Kidney glomerular epithelial cell (primary cell): ENCODE data around the gene ALG1.
"Not testable (repeated sequence)": the region's sequence is repeated elsewhere in the genome, so short reads cannot be mapped to it uniquely, and the experiment has no call there.

ENCODE experiments used
- DNase-seq: peaks from one replicate; lab custom pipeline; 2025; lab: John Stamatoyannopoulos, UW

The ALG1 gene

DNA sequence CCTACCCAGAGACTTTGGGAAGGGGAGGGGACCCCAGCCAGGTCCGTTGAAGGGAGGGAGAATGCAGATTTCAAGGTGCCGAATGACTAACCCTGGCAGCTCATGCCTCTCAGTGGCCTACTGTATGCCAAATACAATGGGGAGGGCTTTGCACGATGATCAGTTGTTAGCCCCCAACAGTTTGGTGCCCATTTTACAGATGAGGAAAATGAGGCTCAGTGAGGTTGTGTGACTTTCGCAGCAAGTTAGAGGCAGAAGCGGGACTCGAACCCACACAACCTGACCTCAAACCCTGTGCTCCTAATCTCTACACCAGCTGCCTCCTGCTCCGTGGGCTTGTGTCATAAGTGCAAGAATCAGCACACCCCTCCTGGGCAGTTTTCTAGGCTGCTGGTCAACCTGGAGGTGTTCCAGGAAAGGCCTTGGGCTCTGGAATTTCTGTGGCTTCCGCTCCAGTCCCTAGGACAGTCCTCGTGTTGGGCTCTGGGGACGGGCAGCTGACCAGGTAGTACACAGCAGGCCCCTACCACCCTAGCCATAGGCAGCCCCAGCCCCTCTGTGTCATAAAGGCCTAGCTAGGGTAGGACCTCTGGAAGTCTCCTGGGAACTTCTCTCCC, 26.0 kb upstream of the ALG1 start:
- DNase-seq: no peak

DNA sequence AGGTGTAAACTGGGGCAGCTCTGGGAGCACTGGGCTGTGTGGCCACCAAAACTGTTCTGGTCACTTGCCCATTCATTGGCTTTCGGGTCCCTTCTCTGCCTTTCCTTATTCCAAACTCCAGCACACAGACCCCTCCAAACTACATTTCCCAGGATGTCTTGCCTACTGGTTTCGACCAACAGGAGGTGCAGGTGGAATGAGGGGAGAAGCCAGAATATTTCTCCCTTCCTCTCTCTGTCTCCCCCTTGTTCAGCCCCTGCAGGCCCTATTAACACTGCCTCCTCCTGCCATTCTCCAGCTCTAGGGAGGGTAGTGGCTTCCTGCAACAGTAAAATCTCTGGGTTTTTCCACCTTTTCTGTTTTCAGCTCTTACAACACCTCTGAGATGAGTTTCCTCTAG, 24.7 kb upstream of the ALG1 start:
- DNase-seq: no peak

DNA sequence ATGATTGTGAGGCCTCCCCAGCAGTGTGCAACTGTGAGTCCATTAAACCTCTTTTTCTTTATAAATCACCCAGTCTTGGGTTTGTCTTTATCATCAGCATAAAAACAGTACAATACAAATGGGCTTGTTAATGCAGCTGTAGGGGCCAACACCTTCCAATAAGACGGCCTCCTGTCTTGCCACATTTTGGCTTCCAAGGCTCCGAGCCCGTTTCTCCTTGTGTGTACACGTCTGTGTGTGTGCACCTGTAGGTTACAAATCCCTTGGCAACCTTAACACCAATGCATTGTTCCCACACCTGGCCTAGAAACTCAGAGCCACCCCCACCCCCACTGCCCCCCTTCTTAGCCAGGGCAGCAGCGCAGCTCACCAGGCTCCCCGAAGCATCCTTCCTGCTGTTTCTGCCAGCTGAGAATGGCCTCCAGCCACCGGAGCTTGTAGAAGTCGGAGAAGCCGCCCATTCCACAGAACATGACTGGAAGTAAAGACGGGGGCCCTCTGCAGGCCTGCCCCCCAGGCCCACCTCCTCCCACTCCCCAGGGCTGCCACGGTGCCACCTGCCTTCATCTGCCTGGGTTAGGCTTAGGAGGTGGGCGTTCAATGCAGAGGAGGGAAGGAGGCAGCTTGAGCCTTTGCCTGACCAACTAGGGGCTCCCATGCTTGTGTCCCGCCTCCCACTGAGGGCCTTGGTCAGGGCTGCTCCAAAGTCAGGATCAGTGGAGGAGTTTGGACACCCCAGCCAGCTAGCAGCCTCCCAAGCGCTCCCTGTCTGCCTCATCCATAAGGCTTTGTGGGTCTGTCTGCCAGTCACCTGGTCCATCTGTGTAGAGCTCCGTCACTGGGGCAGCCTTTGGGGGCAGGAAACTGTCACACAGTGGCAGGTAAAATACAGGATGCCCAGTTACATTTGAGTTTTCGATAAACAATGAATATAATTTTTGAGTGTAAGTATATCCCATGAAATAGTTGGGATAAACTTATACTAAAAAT, 16.5 kb upstream of the ALG1 start:
- DNase-seq: no peak

DNA sequence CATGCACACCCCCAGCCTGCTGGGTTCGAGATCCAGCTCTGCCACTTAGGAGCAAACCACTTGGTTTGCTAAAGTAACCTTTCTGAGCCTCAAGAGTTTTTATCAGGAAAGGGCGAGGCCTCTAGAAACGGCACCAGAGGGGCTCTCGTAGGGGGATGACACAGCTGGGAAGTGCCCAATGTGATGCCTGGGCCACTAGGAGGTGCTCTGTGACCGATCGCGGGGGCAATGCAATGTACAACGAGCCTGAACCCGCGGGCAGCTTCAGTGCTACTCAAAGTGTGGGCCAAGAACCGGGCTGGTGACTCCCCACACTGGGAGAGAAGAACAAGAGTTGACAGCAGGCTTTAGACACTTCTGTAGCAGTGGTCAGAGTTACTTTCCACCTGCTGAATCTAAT, 15.3 kb upstream of the ALG1 start:
- DNase-seq: no peak

DNA sequence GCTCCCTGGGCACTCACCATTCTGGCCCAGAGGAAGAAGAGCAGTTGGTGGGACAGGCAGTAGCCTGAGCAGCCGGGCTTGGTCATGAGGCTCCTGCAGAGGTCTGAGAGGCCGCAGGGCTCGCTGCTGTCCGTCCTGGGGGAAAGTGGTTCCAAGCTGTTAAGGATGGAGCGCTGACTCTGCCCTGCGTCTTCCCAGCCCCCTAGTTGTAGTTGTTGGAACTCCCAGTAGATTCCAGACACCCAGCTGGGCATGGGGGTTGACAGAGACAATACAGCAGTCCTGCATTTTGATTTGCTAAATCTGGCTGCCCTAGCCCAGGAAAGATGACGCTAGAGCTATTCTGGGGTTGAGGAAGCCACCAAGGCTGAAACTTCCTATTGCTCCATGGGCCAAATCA, 13.2 kb upstream of the ALG1 start:
- no peak for DNase-seq

DNA sequence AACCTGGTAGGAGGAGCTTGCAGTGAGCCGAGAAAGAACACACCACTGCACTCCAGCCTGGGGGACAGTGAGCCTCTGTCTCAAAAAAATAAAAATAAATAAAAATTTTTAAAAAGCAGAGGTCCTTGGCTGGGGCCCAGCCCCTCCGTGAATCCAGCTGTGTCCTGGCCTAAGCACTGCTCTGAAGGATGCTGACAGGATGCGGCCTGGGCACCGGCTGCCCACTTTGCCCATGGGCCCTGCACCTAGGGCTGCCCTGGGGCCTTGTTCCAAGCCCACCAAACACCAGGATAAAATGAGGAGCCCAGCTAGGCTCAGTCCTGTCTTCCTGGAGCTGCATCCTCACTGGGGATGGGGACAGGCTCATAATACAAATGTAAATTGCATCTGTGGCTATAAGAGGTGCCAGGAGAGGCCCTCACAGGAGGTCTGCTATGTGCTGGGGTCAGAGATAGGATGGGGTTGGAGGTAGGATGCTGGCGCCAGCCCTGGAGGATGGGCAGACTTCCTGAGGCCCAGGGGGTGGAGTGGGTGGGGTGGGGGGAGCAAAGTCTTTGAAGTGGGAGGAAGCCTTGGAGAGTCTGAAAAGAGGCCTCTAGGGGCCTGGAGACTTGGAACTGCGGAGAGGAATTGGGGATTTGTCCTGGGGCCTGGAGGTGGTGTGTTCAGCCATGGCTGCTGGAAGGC, 12.1 kb upstream of the ALG1 start:
- DNase-seq: no peak

DNA sequence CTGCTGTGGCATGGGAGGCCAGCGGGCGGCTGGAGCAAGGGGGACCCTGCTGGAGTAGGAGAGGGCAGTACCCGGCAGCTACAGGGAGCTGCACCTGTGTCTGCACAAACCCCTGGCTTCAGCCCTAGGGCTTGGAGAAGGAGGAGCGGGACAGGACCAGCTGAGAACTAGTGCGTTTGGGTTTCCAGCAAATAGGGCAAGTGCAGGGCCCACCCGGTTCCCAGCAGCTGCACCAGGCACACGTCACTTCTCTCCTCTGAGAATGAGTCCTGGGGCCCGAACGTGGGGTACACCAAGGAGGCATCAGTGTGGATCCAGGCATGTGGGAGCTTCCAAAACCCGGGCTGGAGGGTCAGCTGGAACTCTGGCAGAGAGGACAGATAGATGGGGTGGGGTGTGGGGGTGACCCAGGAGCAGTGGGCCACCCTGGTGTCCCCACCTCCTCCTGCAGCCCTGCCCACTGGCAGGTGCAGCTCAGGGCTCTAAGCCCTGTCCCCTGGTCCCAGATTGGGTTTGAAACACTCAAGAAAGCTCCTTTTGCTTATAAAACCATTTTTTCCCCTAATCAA, 11.5 kb upstream of the ALG1 start:
- DNase-seq: no peak

DNA sequence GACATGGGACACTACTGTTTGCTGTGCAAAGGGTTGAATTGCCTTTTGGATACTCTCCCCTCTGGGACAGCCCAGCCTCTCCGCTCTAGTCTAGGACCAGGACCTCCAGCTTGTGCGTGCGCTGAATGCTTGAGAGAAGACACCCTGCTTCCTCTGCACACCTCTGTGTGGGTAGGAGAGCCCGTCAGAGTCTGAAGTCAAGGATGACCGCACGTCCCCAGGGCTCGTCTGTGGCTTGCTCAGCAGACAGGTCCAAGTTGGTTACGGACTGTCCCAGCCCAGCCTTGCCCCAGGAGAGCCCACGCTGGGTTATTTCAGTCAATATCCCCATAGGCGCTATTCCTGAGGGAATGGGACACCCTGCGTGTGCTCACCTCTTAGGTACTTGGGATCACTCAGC, 9.6 kb upstream of the ALG1 start:
- DNase-seq: no peak

DNA sequence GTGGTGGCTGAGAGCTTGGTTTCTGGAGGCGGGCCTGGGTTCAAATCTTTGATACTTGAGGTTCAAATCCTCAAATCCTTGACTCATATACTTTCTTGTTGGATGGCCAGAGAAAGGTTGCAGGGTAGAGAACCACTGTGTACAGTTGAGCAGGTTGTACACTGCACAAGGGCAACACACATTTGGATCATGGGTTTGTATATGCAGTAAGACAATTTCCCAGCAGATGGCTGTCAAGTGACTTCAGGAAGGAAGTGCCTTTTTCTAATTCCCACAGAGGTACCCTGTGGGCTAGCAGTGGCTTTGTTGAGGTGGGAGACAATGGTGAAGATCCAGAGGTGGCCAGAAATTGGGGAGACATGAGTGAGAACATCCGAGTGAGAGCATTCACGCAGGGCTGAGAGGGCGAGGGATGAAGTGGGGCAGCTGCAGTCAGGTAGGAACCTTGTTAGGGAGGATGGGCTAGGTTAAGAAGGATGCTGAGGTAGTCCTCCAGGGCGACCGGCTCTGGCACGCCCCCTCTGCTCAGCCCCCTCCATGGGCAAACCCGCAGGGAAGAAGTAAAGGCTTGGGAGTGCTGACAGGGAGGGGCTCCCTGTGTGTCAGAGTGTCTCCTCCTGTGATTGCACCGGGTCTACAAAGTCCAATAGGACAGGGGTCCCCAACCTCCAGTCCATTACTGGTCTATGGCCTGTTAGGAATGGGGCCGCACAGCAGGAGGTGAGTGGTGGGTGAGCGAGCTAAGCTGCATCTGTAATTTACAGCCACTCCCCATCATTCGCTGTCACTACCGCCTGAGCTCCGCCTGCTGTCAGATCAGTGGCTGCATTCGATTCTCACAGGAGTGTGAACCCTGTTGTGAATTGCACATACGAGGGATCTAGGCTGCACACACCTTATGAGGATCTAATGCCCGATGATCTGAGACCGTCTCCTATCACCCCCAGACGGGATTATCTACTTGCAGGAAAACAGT, 8.6 kb upstream of the ALG1 start:
- DNase-seq: no peak

DNA sequence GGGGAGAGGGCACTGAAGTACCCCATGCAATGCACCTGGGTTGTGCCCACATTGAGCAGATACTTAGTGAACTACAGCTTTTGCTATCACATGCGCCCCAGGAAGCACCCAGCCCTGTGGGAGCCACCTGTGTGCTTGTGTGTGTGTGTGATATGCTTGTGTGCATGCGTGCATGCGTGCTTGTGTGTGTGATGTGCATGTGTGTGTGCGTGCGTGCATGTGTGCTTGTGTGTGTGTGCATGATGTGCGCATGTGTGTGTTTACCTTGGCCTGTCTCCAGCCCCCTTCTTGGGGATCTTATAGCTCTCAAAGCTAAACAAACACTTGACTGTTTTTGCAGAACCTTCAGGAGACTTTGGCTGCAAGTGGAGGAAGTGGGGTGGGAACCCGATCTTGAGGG, 6.7 kb upstream of the ALG1 start:
- DNase-seq: no peak

DNA sequence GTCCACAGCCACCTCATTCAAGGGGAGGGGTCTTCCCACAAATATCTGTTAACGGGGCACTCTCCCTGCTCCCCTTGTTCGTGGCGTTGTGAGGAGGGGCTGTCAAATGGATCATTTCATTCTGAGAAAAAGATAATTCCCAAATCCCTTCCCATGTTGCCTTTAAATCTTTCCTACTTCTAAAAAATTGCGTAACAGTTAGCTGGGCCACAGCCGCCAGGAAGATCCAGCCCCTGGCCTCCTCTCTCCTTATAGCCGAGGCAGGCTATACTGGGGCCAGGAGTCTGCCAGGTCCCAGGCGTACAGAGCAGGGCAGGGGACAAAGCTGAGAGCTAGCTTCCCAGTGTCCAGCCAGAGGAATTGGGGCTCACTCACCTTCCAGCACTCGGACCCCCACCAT, 6.3 kb upstream of the ALG1 start:
- no peak for DNase-seq

DNA sequence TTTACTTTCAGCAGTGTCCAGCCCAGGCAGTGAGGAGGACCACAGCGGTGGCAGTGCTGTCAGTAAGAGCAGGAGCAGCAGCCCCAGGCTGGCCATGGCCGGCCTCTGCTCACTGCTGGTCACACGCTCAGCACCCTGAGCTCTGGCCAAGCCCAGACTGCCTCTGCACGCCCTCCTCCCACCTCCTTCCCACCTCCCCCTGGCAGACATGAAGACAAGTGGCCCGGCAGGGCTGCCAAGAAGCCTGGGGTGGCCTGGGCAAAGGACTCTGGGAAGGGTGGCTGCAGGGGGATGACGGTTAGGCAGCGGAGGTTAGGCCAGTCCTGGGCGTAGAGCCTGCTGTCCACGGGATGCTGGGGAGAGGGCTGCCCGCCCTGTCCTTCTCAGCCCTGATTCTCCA, 5.8 kb upstream of the ALG1 start, which contains the start of gene C16orf89:
C16orf89 (minus strand) TSS at position 144 of the 400 bp plus-strand sequence; CDS start at position 96, 48 bp downstream.
- DNase-seq: no peak

DNA sequence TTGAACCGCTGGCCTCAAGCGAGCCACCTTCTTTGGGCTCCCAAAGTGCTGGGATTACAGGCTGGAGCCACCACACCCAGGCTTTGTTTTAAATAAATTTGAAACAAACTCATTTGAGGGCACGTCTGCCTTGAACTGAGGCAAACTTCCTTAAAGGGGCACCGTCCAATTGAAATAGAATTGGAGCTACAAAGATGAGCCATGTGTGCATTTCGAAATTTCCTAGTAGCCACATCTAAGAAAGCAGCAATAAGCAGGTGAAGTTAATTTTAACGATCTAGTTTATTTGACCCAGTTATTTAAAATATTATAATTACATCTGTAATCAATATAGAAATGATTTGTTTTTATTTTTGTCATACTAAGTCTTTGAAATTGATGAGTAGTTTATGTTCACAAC, 5.1 kb upstream of the ALG1 start:
- no peak for DNase-seq

DNA sequence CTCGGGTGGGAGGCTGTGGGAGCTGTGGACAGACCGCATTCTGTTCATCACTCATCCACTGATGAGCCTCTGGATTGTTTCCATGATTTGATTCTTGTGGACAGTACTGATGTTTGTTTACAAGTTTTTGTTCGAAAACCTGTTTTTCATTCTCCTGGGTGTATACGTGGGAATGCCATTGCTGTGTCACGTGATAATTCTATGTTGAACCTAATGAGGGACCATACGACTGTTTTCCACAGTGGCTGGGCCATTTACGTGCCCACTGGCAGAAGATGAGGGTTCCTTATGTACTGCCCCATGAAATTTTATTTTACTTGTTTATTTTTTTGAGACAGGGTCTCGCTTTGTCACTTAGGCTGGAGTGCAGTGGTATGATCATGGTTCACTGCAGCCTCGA, 2.6 kb upstream of the ALG1 start:
- no peak for DNase-seq

DNA sequence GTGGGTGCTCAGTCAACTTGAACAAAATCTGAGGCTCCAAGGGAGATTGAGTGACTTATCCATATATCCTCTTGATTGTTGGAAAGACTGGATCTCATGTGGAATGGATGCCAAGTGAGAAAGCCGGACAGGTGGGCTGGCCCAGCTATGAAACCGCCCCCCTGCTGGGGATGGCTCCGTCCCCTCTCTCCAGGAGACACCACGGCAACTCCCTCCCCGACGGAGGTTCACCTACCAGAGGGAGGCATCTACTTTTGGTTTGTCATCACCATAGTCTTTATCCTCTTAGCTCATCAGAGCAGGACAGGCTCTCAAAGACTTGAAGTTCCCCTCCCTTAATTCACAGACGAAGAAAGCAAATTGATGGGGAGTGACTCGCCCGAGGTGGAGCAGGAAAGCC, 1.8 kb upstream of the ALG1 start:
- DNase-seq: no peak

DNA sequence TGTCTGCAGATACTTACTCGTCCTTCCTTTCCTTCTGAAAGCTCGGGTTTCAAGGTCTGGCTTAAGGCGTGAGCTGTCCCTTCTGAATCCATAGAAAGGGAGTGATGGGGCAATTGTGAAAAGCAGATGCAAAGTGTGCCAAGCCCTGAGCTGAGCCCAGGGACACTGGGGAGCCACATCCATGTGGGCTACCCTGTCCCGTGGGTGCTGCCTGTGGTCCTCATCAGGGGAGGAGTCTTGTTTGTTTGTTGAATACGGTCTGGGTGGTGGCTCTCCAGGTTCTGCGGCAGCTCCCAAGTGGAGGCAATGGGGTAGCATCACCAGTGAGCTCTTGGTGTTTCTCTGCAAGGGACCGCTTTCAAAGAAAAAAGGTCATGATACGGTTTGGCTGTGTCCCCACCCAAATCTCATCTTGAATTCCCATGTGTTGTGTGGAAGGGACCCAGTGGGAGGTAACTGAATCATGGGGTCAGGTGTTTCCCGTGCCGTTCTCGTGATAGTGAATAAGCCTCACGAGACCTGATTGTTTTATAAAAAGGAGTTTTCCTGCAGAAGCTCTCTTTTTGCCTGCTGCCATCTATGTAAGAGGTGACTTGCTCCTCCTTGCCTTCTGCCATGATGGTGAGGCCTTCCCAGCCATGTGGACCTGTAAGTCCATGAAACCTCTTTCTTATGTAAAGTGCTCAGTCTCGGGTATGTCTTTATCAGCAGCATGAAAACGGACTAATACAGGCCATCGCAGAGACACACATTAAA, 1.0 kb upstream of the ALG1 start:
- no peak for DNase-seq

DNA sequence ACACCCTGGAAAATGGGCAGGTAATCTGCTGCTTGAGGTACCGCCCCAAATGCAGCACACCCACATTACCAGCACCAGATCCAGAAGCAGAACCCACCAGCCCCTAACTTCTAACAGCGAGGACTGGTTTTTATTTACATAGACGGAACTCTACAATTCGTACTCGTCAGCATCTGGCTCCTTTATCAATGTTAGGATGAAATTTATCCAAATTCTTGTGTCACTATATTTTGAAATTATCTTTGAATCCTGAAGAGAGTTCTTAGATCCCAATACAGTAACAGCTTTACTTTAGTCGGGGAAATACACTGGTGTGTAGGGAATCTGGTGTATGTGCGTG, 332 bp upstream of the ALG1 start:
- no peak for DNase-seq

DNA sequence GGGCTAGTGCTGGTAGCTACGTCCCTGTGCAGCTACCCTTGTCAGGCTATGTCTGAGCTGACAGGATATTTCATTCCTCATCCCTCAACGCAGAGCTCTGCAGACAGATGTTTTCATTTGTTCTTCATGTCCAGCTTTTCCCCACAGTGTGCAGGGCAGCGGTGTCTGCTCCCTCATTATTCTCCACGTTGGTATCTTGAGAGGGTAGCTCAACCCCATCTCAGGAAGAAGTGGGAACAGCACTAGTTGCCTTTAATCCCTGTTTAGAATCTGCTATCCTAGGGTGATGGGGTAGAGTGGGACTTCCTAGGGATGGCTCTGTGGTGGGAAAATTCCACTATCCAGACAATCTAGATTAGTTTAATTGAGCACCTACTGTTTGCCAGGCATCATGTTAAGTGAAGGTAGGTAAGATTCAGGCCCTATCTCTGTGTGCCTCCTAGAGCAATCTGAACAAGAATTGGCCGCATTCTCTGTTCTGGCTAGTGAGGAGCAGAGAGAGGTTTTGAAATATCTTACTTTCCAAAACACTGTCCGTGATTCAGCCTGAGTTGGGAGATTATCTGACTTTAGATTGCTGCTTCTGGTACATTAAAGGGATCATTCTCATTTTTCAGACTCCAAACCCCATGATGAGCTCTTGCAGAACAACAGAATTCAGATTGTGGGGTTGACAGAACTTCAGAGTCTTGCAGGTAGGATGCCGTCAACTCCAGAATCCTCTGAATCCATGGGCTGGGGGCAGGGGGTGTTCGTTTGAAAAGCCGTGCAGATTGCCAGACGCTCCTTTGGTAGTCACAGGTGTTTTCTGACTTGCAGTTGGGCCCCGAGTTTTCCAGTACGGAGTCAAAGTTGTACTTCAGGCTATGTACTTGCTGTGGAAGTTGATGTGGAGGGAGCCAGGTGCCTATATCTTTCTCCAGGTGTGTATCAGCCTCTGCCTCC, 963 bp downstream of the ALG1 start:
- no peak for DNase-seq

DNA sequence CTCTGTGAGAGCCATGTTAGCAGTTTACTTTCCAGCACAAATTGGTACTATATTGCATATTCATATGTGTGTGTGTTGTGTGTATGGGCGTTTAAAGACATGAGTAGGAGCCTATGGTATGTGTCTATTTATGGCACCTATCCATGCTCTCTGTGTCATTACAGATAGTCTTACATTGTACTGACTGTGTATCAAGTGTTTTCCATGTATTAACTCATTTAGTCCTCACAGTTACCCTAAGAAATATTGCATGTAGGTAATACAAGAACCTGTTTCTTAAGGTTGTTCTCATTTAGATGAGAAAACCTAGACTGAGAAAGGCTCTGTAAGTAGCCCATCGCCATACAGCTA, 1.6 kb downstream of the ALG1 start:
- no peak for DNase-seq

DNA sequence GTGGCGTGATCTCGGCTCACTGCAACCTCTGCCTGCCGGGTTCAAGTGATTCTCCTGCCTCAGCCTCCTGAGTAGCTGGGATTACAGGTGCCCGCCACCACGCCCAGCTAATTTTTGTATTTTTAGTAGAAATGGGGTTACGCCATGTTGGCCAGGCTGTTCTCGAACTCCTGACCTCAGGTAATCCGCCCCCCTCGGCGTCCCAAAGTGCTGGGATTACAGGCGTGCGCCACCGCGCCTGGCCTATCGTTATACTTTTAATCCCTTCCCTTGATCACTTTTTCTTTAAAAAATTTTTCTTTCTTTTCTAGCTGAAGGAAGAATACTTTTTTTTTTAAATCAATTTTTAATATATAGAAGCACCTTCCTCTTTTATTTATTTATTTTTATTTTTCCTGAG, 2.1 kb downstream of the ALG1 start:
- not testable (repeated sequence) for DNase-seq
